Nephron progenitor cell (in vitro differentiated cells): ENCODE measurements around the gene ASNSD1.

ENCODE experiments used
- DNase-seq: peaks from one replicate; pipeline ENCODE4 v3.0.0; 2021
- H3K27ac Mint-ChIP-seq: 2 replicates; pipeline ENCODE4 v1.8.0; 2021; ENCODE audit warnings: mild to moderate bottlenecking, moderate library complexity, mixed read lengths
- H3K27me3 Mint-ChIP-seq: 2 replicates; pipeline ENCODE4 v1.8.0; 2021; ENCODE audit warnings: mild to moderate bottlenecking, low read depth, mixed read lengths; ENCODE audit not compliant: poor library complexity
- H3K36me3 Mint-ChIP-seq: 2 replicates; pipeline ENCODE4 v1.8.0; 2021; ENCODE audit warnings: low read depth, mixed read lengths
- H3K4me1 Mint-ChIP-seq: 2 replicates; pipeline ENCODE4 v1.8.0; 2021; ENCODE audit warnings: mixed read lengths
- H3K4me3 Mint-ChIP-seq: 2 replicates; pipeline ENCODE4 v1.8.0; 2021; ENCODE audit warnings: mild to moderate bottlenecking, moderate library complexity, mixed read lengths
- H3K9me3 Mint-ChIP-seq: 2 replicates; pipeline ENCODE4 v1.8.0; 2021; ENCODE audit warnings: mild to moderate bottlenecking, moderate library complexity, mixed read lengths
- TF ChIP-seq, protein P1 (sequence below): fragments of 200-600 bp; sonication (generic); IDR thresholded peaks from 2 replicates; pipeline ENCODE4 v1.5.0; 2021; ENCODE audit warnings: antibody characterized with exemption

Gene ASNSD1

DNA sequence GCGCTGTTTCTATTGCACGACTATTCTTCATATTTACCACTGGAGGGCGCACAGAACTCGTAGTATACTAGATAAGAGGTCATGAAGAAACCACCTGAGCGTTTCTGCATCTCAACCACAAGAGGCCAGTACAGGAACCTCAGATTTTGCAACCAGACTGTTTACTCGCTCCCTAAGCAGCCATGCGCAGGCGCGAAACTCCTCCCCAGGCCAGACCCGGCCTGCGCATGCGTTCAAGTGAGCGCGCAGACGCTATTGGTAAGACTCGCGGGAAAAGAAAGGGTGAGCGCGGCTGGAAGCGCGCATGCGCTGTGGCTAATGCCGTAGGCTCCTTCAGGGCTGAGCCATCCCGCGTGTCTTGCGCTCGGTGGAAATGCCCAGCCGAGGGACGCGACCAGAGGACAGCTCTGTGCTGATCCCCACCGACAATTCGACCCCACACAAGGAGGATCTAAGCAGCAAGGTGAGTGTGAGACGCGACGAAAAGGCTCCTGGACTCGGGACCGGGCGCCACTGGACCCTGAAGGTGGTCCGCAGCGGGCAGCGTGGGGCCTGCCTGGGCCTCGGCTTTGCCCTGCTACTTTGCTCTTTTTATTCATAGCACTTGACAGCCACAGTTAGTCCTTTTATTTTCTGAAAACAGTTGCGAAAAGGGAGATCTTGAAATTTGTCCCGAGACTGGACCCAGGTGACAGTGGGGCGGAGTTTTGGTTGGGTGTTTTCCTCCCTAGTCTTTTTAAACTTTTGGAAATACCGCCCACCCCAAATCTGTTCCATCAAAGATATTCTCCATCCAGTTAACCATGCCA lies at the start of gene ASNSD1:
TSS of gene ASNSD1 (plus strand) at position 312 of the 809 bp plus-strand sequence. CDS start 4,674 bp downstream, outside the sequence.
- peak; percentile 99 for DNase-seq
- Mint-ChIP-seq H3K4me3 (no peak within 1 kb of the TSS), H3K9me3 (no peaks in the 10 kb centered on the region), H3K27ac (no peak within 1 kb of the TSS), H3K4me1 (no peaks in the 10 kb centered on the region), H3K36me3 (peaks cover 19% of the 10 kb centered on the region), H3K27me3 (no peaks in the 10 kb centered on the region)
- TF ChIP-seq, protein P1, sequence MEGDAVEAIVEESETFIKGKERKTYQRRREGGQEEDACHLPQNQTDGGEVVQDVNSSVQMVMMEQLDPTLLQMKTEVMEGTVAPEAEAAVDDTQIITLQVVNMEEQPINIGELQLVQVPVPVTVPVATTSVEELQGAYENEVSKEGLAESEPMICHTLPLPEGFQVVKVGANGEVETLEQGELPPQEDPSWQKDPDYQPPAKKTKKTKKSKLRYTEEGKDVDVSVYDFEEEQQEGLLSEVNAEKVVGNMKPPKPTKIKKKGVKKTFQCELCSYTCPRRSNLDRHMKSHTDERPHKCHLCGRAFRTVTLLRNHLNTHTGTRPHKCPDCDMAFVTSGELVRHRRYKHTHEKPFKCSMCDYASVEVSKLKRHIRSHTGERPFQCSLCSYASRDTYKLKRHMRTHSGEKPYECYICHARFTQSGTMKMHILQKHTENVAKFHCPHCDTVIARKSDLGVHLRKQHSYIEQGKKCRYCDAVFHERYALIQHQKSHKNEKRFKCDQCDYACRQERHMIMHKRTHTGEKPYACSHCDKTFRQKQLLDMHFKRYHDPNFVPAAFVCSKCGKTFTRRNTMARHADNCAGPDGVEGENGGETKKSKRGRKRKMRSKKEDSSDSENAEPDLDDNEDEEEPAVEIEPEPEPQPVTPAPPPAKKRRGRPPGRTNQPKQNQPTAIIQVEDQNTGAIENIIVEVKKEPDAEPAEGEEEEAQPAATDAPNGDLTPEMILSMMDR = peak; percentile 92

DNA sequence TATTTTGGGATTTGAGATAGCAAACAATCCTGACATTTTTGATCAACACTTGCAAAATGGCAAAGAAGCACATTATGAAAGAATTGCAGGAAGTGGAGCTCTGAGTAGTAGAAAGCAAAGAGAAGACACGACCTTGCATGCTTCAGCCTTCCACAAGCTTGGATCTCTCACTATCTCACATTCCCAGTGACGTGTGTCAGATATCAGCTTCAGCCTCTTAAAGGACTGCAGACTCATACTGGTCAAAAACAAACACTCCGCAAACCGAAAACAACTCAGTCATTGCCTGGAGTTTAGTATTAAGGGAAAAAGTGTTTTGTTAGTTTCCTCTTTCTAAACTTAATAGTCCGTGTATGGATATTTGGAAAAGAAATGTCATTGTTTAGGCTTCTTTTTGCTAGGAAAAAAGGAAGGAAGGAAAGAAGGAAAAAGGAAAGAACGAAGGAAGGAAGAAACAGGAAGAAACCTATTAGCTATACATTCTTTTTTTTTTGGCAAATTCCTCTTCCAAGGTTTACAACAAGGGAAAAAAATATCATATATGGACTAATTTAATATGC lies 48.1 kb upstream of the ASNSD1 start:
- Mint-ChIP-seq H3K9me3 (no peaks in the 10 kb centered on the region), H3K27me3 (peaks cover 3% of the 10 kb centered on the region), H3K36me3 (no peaks in the 10 kb centered on the region), H3K4me1 (peaks cover 22% of the 10 kb centered on the region), H3K27ac (no peak overlapping the region), H3K4me3 (no peak overlapping the region)
- TF ChIP-seq, protein P1 = no peak
- DNase-seq = no peak

GRCh38 chr2:189613650-189614420 lies 47.4 kb upstream of the ASNSD1 start:
- no peak for DNase-seq
- no peak overlapping the region for H3K27ac Mint-ChIP-seq
- TF ChIP-seq, protein P1 = no peak
- H3K36me3 Mint-ChIP-seq = no peaks in the 10 kb centered on the region
- H3K9me3 Mint-ChIP-seq = no peaks in the 10 kb centered on the region
- peaks cover 3% of the 10 kb centered on the region for H3K27me3 Mint-ChIP-seq
- H3K4me3 Mint-ChIP-seq = no peak overlapping the region
- peaks cover 20% of the 10 kb centered on the region for H3K4me1 Mint-ChIP-seq

GRCh38 chr2:189614585-189614984 lies 46.7 kb upstream of the ASNSD1 start:
- TF ChIP-seq, protein P1 = no peak
- no peaks in the 10 kb centered on the region for H3K36me3 Mint-ChIP-seq
- no peaks in the 10 kb centered on the region for H3K9me3 Mint-ChIP-seq
- H3K27me3 Mint-ChIP-seq = peaks cover 3% of the 10 kb centered on the region
- H3K4me1 Mint-ChIP-seq = peaks cover 17% of the 10 kb centered on the region
- H3K4me3 Mint-ChIP-seq = no peak overlapping the region
- no peak for DNase-seq
- peak overlapping the region; percentile 50 for H3K27ac Mint-ChIP-seq

GRCh38 chr2:189618197-189618596 lies 43.1 kb upstream of the ASNSD1 start:
- no peak for DNase-seq
- H3K9me3 Mint-ChIP-seq = no peaks in the 10 kb centered on the region
- H3K27ac Mint-ChIP-seq = no peak overlapping the region
- TF ChIP-seq, protein P1 = no peak
- H3K27me3 Mint-ChIP-seq = peaks cover 3% of the 10 kb centered on the region
- H3K36me3 Mint-ChIP-seq = no peaks in the 10 kb centered on the region
- H3K4me1 Mint-ChIP-seq = peaks cover 14% of the 10 kb centered on the region
- no peak overlapping the region for H3K4me3 Mint-ChIP-seq
